ENCODE data around the gene NOS3. TPM values are rescaled to one million over a fixed set of nuclear protein-coding genes. Genes with fewer than 3 reads are reported as not detected.

NOS3 gene
- total and polyA plus RNA-seq, 3 experiments from 2014 or later: 5.2 to 10.6 (median 9.9) TPM

GRCh38 chr7:150965273-150965830, 25.5 kb upstream of the NOS3 start:
- H3K27ac ChIP-seq (ENCODE audit: low read depth, low read length): no peak overlapping the region
- Mint-ChIP-seq H3K27ac (no peak overlapping the region), H3K9me3 (no peaks in the 10 kb centered on the region), H3K4me3 (no peak overlapping the region), H3K27me3 (peaks cover 9 to 13% of the 10 kb centered on the region in 2 donors), H3K36me3 (peaks cover 0 to 1% (median 0%) of the 10 kb centered on the region in 3 donors), H3K4me1 (peaks cover 0 to 3% (median 0%) of the 10 kb centered on the region in 3 donors)
- ChIA-PET POLR2A (no interaction called here), CTCF (interaction anchor here (0.7 to 5.7 kb wide), 4 partner anchors 19 to 53 kb away, joined by 4 to 40 read pairs (median 5); no protein-coding TSS in a partner anchor)
- no peak for DNase-seq
- H3K27me3 ChIP-seq (ENCODE audit: insufficient read depth, low read length, poor library complexity, severe bottlenecking): no peaks in the 10 kb centered on the region
- no peak overlapping the region for H3K4me3 ChIP-seq (ENCODE audit: low read length)
- peaks cover 9% of the 10 kb centered on the region for H3K4me1 ChIP-seq (ENCODE audit: insufficient read depth, low read length)
- H3K36me3 ChIP-seq (ENCODE audit: insufficient read depth, low read length): no peaks in the 10 kb centered on the region
- H3K9me3 ChIP-seq (ENCODE audit: low read length): no peaks in the 10 kb centered on the region

GRCh38 chr7:150966002-150966401, 24.8 kb upstream of the NOS3 start:
- H3K27me3 ChIP-seq (ENCODE audit: insufficient read depth, low read length, poor library complexity, severe bottlenecking): no peaks in the 10 kb centered on the region
- no peak overlapping the region for H3K27ac ChIP-seq (ENCODE audit: low read depth, low read length)
- POLR2A ChIA-PET: no interaction called here
- H3K4me1 ChIP-seq (ENCODE audit: insufficient read depth, low read length): peaks cover 9% of the 10 kb centered on the region
- H3K4me3 Mint-ChIP-seq: no peak overlapping the region
- no peaks in the 10 kb centered on the region for H3K9me3 ChIP-seq (ENCODE audit: low read length)
- H3K27ac Mint-ChIP-seq: no peak overlapping the region
- peaks cover 0 to 1% (median 0%) of the 10 kb centered on the region in 3 donors for H3K36me3 Mint-ChIP-seq
- no peaks in the 10 kb centered on the region for H3K36me3 ChIP-seq (ENCODE audit: insufficient read depth, low read length)
- H3K27me3 Mint-ChIP-seq: peaks cover 8 to 13% of the 10 kb centered on the region in 2 donors
- no peak overlapping the region for H3K4me3 ChIP-seq (ENCODE audit: low read length)
- no peak for DNase-seq
- H3K4me1 Mint-ChIP-seq: peaks cover 0 to 3% (median 0%) of the 10 kb centered on the region in 3 donors
- CTCF ChIA-PET: interaction anchor here (1.3 kb wide), 1 partner anchor 18 kb away, joined by 6 read pairs; no protein-coding TSS in a partner anchor
- H3K9me3 Mint-ChIP-seq: no peaks in the 10 kb centered on the region

- no peak overlapping the region for H3K27ac ChIP-seq (ENCODE audit: low read depth, low read length)
- Mint-ChIP-seq H3K27me3 (peaks cover 5 to 12% of the 10 kb centered on the region in 2 donors), H3K36me3 (peaks cover 0 to 1% (median 0%) of the 10 kb centered on the region in 3 donors), H3K4me3 (no peak overlapping the region), H3K27ac (no peak overlapping the region), H3K9me3 (no peaks in the 10 kb centered on the region), H3K4me1 (peaks cover 0 to 3% (median 2%) of the 10 kb centered on the region in 3 donors)
- CTCF ChIA-PET: interaction anchor here (1.3 to 1.5 kb wide), 2 partner anchors 27 to 144 kb away, joined by 3 to 4 read pairs; no protein-coding TSS in a partner anchor
- H3K27me3 ChIP-seq (ENCODE audit: insufficient read depth, low read length, poor library complexity, severe bottlenecking): no peaks in the 10 kb centered on the region
- no peaks in the 10 kb centered on the region for H3K9me3 ChIP-seq (ENCODE audit: low read length)
- no peaks in the 10 kb centered on the region for H3K36me3 ChIP-seq (ENCODE audit: insufficient read depth, low read length)
- no peak overlapping the region for H3K4me3 ChIP-seq (ENCODE audit: low read length)
- no peak for DNase-seq
- H3K4me1 ChIP-seq (ENCODE audit: insufficient read depth, low read length): peaks cover 9% of the 10 kb centered on the region
- POLR2A ChIA-PET: no interaction called here
Observed at GRCh38 chr7:150967349-150967748, 23.5 kb upstream of the NOS3 start.

GRCh38 chr7:150968056-150968733, 22.6 kb upstream of the NOS3 start:
- ChIA-PET CTCF (interaction anchor here (1.3 to 2.6 kb wide), 5 partner anchors 8 to 143 kb away, joined by 3 to 7 read pairs (median 4); no protein-coding TSS in a partner anchor), POLR2A (no interaction called here)
- Mint-ChIP-seq H3K36me3 (peaks cover 0 to 1% (median 0%) of the 10 kb centered on the region in 3 donors), H3K27ac (peak overlapping the region in 1 of 8 donors; percentile 59), H3K9me3 (no peaks in the 10 kb centered on the region), H3K27me3 (peaks cover 2 to 4% of the 10 kb centered on the region in 2 donors), H3K4me3 (no peak overlapping the region), H3K4me1 (peaks cover 4 to 6% (median 6%) of the 10 kb centered on the region in 3 donors)
- no peak for DNase-seq
- Histone ChIP-seq H3K36me3 (ENCODE audit: insufficient read depth, low read length) (no peaks in the 10 kb centered on the region), H3K27me3 (ENCODE audit: insufficient read depth, low read length, poor library complexity, severe bottlenecking) (no peaks in the 10 kb centered on the region), H3K9me3 (ENCODE audit: low read length) (no peaks in the 10 kb centered on the region), H3K4me3 (ENCODE audit: low read length) (no peak overlapping the region), H3K4me1 (ENCODE audit: insufficient read depth, low read length) (peaks cover 10% of the 10 kb centered on the region), H3K27ac (ENCODE audit: low read depth, low read length) (no peak overlapping the region)

- Histone ChIP-seq H3K27ac (ENCODE audit: low read depth, low read length) (no peak overlapping the region), H3K27me3 (ENCODE audit: insufficient read depth, low read length, poor library complexity, severe bottlenecking) (no peaks in the 10 kb centered on the region), H3K36me3 (ENCODE audit: insufficient read depth, low read length) (no peaks in the 10 kb centered on the region), H3K4me3 (ENCODE audit: low read length) (no peak overlapping the region), H3K4me1 (ENCODE audit: insufficient read depth, low read length) (peaks cover 16% of the 10 kb centered on the region), H3K9me3 (ENCODE audit: low read length) (no peaks in the 10 kb centered on the region)
- Mint-ChIP-seq H3K9me3 (no peaks in the 10 kb centered on the region), H3K27ac (no peak overlapping the region), H3K27me3 (peaks cover 2 to 4% of the 10 kb centered on the region in 2 donors), H3K4me3 (peak overlapping the region in 1 of 7 donors; percentile 13), H3K4me1 (peaks cover 5 to 11% (median 7%) of the 10 kb centered on the region in 3 donors), H3K36me3 (peaks cover 0 to 1% (median 0%) of the 10 kb centered on the region in 3 donors)
- POLR2A ChIA-PET: no interaction called here
- CTCF ChIA-PET: interaction anchor here (1.3 to 2.6 kb wide), 4 partner anchors 9 to 142 kb away, joined by 3 to 7 read pairs (median 4); no protein-coding TSS in a partner anchor
- DNase-seq: no peak
Observed at GRCh38 chr7:150968734-150969372, 22.0 kb upstream of the NOS3 start.

GRCh38 chr7:150969475-150969874, 21.3 kb upstream of the NOS3 start:
- H3K4me3 Mint-ChIP-seq: no peak overlapping the region
- POLR2A ChIA-PET: no interaction called here
- no peak overlapping the region for H3K4me3 ChIP-seq (ENCODE audit: low read length)
- no peaks in the 10 kb centered on the region for H3K9me3 Mint-ChIP-seq
- DNase-seq: no peak
- H3K4me1 ChIP-seq (ENCODE audit: insufficient read depth, low read length): peaks cover 16% of the 10 kb centered on the region
- H3K27ac ChIP-seq (ENCODE audit: low read depth, low read length): no peak overlapping the region
- H3K36me3 Mint-ChIP-seq: peaks cover 0 to 1% (median 0%) of the 10 kb centered on the region in 3 donors
- no peaks in the 10 kb centered on the region for H3K27me3 ChIP-seq (ENCODE audit: insufficient read depth, low read length, poor library complexity, severe bottlenecking)
- H3K36me3 ChIP-seq (ENCODE audit: insufficient read depth, low read length): no peaks in the 10 kb centered on the region
- peaks cover 4% of the 10 kb centered on the region in 2 donors for H3K27me3 Mint-ChIP-seq
- CTCF ChIA-PET: interaction anchor here (1.3 to 2.6 kb wide), 3 partner anchors 10 to 48 kb away, joined by 3 to 7 read pairs (median 5); no protein-coding TSS in a partner anchor
- H3K27ac Mint-ChIP-seq: no peak overlapping the region
- no peaks in the 10 kb centered on the region for H3K9me3 ChIP-seq (ENCODE audit: low read length)
- peaks cover 9 to 17% (median 13%) of the 10 kb centered on the region in 3 donors for H3K4me1 Mint-ChIP-seq

GRCh38 chr7:150970424-150970823, 20.4 kb upstream of the NOS3 start:
- CTCF ChIA-PET: interaction anchor here (1.0 to 2.6 kb wide), 4 partner anchors 11 to 48 kb away, joined by 3 to 7 read pairs (median 4); no protein-coding TSS in a partner anchor
- POLR2A ChIA-PET: no interaction called here
- no peak for DNase-seq

More at GRCh38 chr7:150970424-150970823, 20.4 kb upstream of the NOS3 start:
- Histone ChIP-seq H3K9me3 (ENCODE audit: low read length) (no peaks in the 10 kb centered on the region), H3K4me1 (ENCODE audit: insufficient read depth, low read length) (peaks cover 15% of the 10 kb centered on the region), H3K36me3 (ENCODE audit: insufficient read depth, low read length) (no peaks in the 10 kb centered on the region), H3K27me3 (ENCODE audit: insufficient read depth, low read length, poor library complexity, severe bottlenecking) (no peaks in the 10 kb centered on the region), H3K27ac (ENCODE audit: low read depth, low read length) (no peak overlapping the region), H3K4me3 (ENCODE audit: low read length) (no peak overlapping the region)
- peaks cover 5% of the 10 kb centered on the region in 2 donors for H3K27me3 Mint-ChIP-seq
- peaks cover 0 to 1% (median 0%) of the 10 kb centered on the region in 3 donors for H3K36me3 Mint-ChIP-seq
- H3K9me3 Mint-ChIP-seq: no peaks in the 10 kb centered on the region
- H3K4me3 Mint-ChIP-seq: no peak overlapping the region
- H3K27ac Mint-ChIP-seq: peak overlapping the region in 1 of 8 donors; percentile 60
- H3K4me1 Mint-ChIP-seq: peaks cover 14 to 24% (median 16%) of the 10 kb centered on the region in 3 donors

All from CD8-positive, alpha-beta memory T cell (primary cell).